NT2/D1 (cell line): ENCODE data around the gene PHKB.

ENCODE experiments used
- DNase-seq: peaks from one replicate; pipeline ENCODE4 v3.0.0-alpha.2; 2011; ENCODE audit warnings: low read depth, low spot score
- H3K27me3 ChIP-seq: 2 replicates; pipeline ENCODE4 v1.6.0; 2011; ENCODE audit warnings: mild to moderate bottlenecking; ENCODE audit not compliant: insufficient read length, insufficient read depth
- H3K36me3 ChIP-seq: 2 replicates; pipeline ENCODE4 v1.6.1; 2011; ENCODE audit warnings: mild to moderate bottlenecking, low read length, mixed read lengths; ENCODE audit not compliant: insufficient read depth, insufficient read length
- H3K4me1 ChIP-seq: 2 replicates; pipeline ENCODE4 v1.5.1; 2011; ENCODE audit not compliant: insufficient read depth, insufficient read length
- H3K4me3 ChIP-seq: 2 replicates; pipeline ENCODE4 v1.5.1; 2011; ENCODE audit warnings: low read depth; ENCODE audit not compliant: insufficient read length
- H3K9ac ChIP-seq: 2 replicates; pipeline ENCODE4 v1.6.0; 2011; ENCODE audit warnings: low read depth; ENCODE audit not compliant: insufficient read length
- H3K9me3 ChIP-seq: 2 replicates; pipeline ENCODE4 v1.5.1; 2011; ENCODE audit warnings: mild to moderate bottlenecking, low read length; ENCODE audit not compliant: insufficient read depth
- SUZ12 ChIP-seq: IDR thresholded peaks from 2 replicates; pipeline ENCODE4 v1.6.1; 2011; ENCODE audit not compliant: insufficient read length, insufficient read depth; ENCODE audit errors: extremely low read depth
- YY1 ChIP-seq: IDR thresholded peaks from 2 replicates; pipeline ENCODE4 v1.6.1; 2011; ENCODE audit not compliant: insufficient read length, insufficient read depth
- ZNF274 ChIP-seq: IDR thresholded peaks from 2 replicates; pipeline ENCODE4 v1.6.1; 2011; ENCODE audit warnings: mild to moderate bottlenecking, low read depth, low read length

Gene PHKB

GRCh38 chr16:47486856-47487255, 25.7 kb downstream of the PHKB start:
- DNase-seq, result no peak
- Histone ChIP-seq H3K9me3 (peaks cover 39% of the 10 kb centered on the region), H3K27me3 (no peaks in the 10 kb centered on the region), H3K9ac (no peak overlapping the region), H3K4me3 (no peak overlapping the region), H3K4me1 (no peaks in the 10 kb centered on the region), H3K36me3 (no peaks in the 10 kb centered on the region)
- TF ChIP-seq ZNF274, result no peak
- no peak for TF ChIP-seq SUZ12

GRCh38 chr16:47488051-47488450, 26.9 kb downstream of the PHKB start:
- no peak for DNase-seq
- peaks cover 39% of the 10 kb centered on the region for H3K9me3 ChIP-seq
- no peak for TF ChIP-seq ZNF274
- no peaks in the 10 kb centered on the region for H3K36me3 ChIP-seq
- no peak overlapping the region for H3K4me3 ChIP-seq
- no peaks in the 10 kb centered on the region for H3K27me3 ChIP-seq
- H3K9ac ChIP-seq, result no peak overlapping the region
- H3K4me1 ChIP-seq, result peaks cover 3% of the 10 kb centered on the region

GRCh38 chr16:47490471-47490870, 29.3 kb downstream of the PHKB start:
- H3K4me3 ChIP-seq, result no peak overlapping the region
- no peak overlapping the region for H3K9ac ChIP-seq
- TF ChIP-seq YY1 (no peak), ZNF274 (no peak), SUZ12 (no peak)
- peaks cover 3% of the 10 kb centered on the region for H3K4me1 ChIP-seq
- peaks cover 39% of the 10 kb centered on the region for H3K9me3 ChIP-seq
- no peak for DNase-seq
- no peaks in the 10 kb centered on the region for H3K27me3 ChIP-seq
- H3K36me3 ChIP-seq, result no peaks in the 10 kb centered on the region

GRCh38 chr16:47492036-47492427, 30.9 kb downstream of the PHKB start:
- DNase-seq, result peak; percentile 15
- no peak overlapping the region for H3K9ac ChIP-seq
- H3K4me1 ChIP-seq, result peaks cover 3% of the 10 kb centered on the region
- peaks cover 39% of the 10 kb centered on the region for H3K9me3 ChIP-seq
- H3K4me3 ChIP-seq, result no peak overlapping the region
- TF ChIP-seq ZNF274 (no peak), YY1 (no peak), SUZ12 (no peak)
- H3K36me3 ChIP-seq, result no peaks in the 10 kb centered on the region
- no peaks in the 10 kb centered on the region for H3K27me3 ChIP-seq

- DNase-seq, result peak; percentile 5
- no peak overlapping the region for H3K9ac ChIP-seq
Measured at GRCh38 chr16:47492428-47493377, 31.6 kb downstream of the PHKB start.

GRCh38 chr16:47493381-47494337, 32.5 kb downstream of the PHKB start:
- Histone ChIP-seq H3K4me1 (peaks cover 3% of the 10 kb centered on the region), H3K36me3 (peaks cover 6% of the 10 kb centered on the region), H3K9ac (no peak overlapping the region), H3K4me3 (no peak overlapping the region), H3K9me3 (peaks cover 28% of the 10 kb centered on the region), H3K27me3 (no peaks in the 10 kb centered on the region)
- DNase-seq, result no peak
- TF ChIP-seq ZNF274, result no peak
- TF ChIP-seq YY1, result no peak
- no peak for TF ChIP-seq SUZ12

More at GRCh38 chr16:47492428-47493377, 31.6 kb downstream of the PHKB start:
- Histone ChIP-seq H3K9me3 (peaks cover 35% of the 10 kb centered on the region), H3K4me3 (no peak overlapping the region), H3K36me3 (peaks cover 3% of the 10 kb centered on the region), H3K27me3 (no peaks in the 10 kb centered on the region), H3K4me1 (peaks cover 3% of the 10 kb centered on the region)
- no peak for TF ChIP-seq SUZ12
- TF ChIP-seq ZNF274, result no peak
- no peak for TF ChIP-seq YY1

- no peaks in the 10 kb centered on the region for H3K27me3 ChIP-seq
- H3K36me3 ChIP-seq, result peaks cover 42% of the 10 kb centered on the region
- TF ChIP-seq SUZ12, result no peak
- no peak for TF ChIP-seq YY1
- no peak for TF ChIP-seq ZNF274
- no peak overlapping the region for H3K4me3 ChIP-seq
- no peak overlapping the region for H3K9ac ChIP-seq
- H3K9me3 ChIP-seq, result no peaks in the 10 kb centered on the region
- DNase-seq, result no peak
- no peaks in the 10 kb centered on the region for H3K4me1 ChIP-seq
Measured at GRCh38 chr16:47499080-47499699, 38.1 kb downstream of the PHKB start.
